Left renal pelvis (tissue), 4 donors: Measurements from ENCODE around the gene RAMP1. TPM values are rescaled to one million over a fixed set of nuclear protein-coding genes. Genes with fewer than 3 reads are reported as not detected.
"Not testable (repeated sequence)": the region's sequence is repeated elsewhere in the genome, so short reads cannot be mapped to it uniquely, and the experiment has no call there.

ENCODE experiments used
- DNase-seq, 4 donors: peaks; one replicate each; pipeline ENCODE4 v3.0.0-alpha.2; 2013; ENCODE audit warnings: low read depth in 4 of 4, low spot score in 3 of 4
- polyA plus RNA-seq, 4 donors: library from polyadenylated mRNA; unstranded; fragments of 120-200 nt; gene quantifications; one replicate each; pipeline ENCODE4 v1.2.1, GENCODE V29; 2013; ENCODE audit not compliant: insufficient read length in 4 of 4

The RAMP1 gene
- polyA plus RNA-seq, 4 donors: 3.2 to 9.3 (median 6.1) TPM

- no peak for DNase-seq
Observed at GRCh38 chr2:237940828-237941227, 81.4 kb downstream of the RAMP1 start.

- DNase-seq: no peak
Observed at GRCh38 chr2:237941239-237941638, 81.8 kb downstream of the RAMP1 start.

DNA sequence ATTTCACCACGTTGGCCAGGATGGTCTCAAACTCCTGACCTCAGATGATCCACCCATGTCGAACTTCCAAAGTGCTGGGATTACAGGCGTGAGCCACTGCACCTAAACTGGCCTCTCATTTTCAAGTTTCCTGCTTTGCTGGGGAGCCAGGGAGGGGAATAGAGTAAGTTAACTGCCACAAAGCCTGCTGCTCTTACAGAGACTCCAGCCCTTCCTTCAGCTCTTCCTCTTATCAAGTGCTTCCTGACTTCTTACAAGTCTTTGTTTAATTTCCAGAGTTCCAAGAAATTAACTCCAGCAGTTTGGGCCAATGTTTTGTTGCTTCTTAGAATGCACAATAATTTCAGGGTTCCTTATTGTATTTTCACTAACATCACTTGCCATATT is 83.1 kb downstream of the RAMP1 start:
- no peak for DNase-seq

GRCh38 chr2:237943395-237944094 is 84.1 kb downstream of the RAMP1 start:
- DNase-seq: no peak

DNA sequence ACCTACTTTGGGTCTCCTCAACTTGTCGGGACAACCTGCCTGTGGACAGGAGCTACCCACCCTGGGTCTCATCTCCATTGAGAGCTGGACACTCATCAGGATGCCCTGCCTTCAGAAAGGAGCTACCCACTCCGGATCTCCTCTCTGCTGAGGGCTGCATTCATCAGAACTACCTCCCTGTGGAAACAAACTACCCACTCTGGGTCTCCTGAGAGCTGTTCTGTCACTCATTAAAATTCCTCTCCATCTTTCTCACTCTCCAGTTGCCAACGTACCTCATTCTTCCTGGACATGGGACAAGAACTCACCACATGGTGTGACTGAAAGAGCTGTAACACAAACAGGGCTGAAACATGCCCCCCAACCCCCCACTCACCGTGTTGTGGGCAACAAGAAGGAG is 84.9 kb downstream of the RAMP1 start:
- DNase-seq: no peak

GRCh38 chr2:237946423-237946822 is 87.0 kb downstream of the RAMP1 start:
- DNase-seq: no peak

- not testable (repeated sequence) for DNase-seq
Observed at GRCh38 chr2:237951354-237951753, 91.9 kb downstream of the RAMP1 start.

GRCh38 chr2:237951878-237952277 is 92.5 kb downstream of the RAMP1 start:
- DNase-seq: no peak

DNA sequence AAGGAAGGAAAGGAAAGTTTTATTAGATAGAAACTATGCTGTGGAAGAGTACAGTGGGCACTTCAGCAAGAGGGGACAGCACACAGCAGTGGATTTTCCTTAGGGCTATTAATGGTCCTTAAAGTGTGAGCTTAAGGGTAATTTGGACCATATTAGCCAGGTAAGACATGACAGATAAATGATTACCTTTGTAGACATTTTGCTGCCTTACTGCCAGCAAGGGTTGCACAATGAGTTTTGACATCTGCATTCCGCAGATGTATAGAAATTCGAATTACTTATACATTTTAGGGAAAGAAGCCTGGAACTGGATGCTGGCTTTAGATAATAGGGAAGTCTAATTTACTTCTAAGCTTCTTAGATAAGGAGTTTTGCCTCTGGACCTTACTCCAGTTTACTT is 93.4 kb downstream of the RAMP1 start:
- DNase-seq: no peak

DNA sequence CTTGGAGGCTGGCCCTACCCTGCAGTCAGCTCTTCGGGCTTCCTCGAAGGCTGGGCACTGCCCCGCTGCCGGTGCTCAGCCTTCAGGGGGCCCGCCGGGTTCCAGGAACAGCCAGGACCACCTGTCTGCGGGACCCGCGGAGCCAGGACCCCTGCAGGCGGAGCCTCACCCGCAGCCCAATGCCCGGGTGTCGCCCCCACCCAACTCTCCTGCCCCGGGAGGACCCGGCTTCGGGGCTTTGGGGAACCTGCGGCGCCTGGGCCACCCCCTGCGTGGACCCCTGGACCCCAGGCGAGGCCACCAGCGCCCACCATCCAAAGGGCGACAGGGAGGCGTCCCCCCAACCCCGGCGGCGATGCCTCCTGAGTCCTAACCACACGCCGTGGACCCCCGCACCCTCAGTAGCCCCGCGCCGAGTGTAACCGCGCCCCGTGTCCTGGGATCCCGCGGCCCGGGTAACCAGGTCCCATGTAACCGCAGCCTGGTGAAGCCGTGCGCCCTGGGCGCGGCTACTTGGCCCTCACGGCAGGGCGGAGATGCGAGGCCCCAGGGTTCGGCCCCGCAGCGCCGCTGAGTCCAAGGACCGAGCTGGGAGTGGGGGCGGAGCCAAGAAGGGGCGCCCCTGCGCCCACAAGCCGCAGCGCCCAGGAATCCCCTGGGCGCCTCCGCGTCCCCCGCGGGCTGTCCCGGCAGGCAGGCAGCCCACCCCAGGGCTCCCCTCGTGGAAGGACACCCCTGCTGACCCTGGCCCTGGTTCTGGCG is 96.4 kb downstream of the RAMP1 start:
- DNase-seq: no peak

DNA sequence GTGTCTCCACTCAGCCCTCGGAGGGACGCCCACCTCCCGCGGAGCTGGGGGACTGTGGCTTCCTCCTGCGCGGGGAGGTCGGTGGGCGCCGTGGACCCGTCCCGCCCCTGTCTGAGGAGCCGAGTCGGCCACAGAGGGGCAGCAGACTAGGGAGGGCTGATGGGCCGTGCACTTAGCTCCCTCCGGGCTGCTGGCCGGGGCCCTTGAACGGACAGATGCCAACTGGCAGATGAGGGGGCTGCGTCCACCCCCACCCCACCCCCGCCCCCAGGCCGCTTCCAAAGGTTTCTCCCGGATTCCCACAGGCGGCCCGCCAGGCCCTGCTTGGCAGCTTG is 96.9 kb downstream of the RAMP1 start:
- DNase-seq: no peak

DNA sequence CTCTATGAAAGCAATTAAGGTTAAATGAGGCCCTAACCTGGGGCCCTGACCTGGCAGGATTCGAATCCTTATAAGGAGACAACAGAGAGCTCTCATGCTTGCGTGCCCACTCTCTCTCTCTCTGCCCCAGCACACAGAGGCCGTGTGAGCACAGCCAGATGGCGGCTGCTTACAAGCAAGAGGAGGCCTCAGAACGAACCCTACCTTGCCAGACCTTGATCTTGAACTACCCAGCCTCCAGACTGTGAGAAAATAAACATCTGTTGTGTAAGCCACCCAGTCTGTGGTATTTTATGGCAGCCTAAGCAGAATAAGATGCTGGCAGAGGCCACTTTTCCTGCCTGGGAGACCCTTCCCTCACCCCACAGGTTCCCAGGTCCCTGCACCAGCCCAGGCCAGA is 102.2 kb downstream of the RAMP1 start:
- no peak for DNase-seq

Other genes with a start within 250 kb of the RAMP1 start
- 100 to 1,000 TPM in 1 of 4 donors, 10 to 100 TPM in 3; 60.2 to 103 (median 84.7) TPM for gene LRRFIP1, start 232.0 kb upstream of the RAMP1 start, polyA plus RNA-seq
- 1 to 10 TPM in 1 of 4 donors, under 1 TPM in 3; 0.32 to 1.6 (median 0.46) TPM for gene RBM44, start 60.8 kb upstream of the RAMP1 start, polyA plus RNA-seq
- 10 to 100 TPM; 40.5 to 50.6 (median 45.8) TPM for gene UBE2F, start 107.4 kb downstream of the RAMP1 start, polyA plus RNA-seq
- gene SCLY, start 201.4 kb downstream of the RAMP1 start, polyA plus RNA-seq: 10 to 100 TPM in 3 of 4 donors, 1 to 10 TPM in 1; 6.7 to 32.9 (median 28.1) TPM
- 1 to 10 TPM in 3 of 4 donors, under 1 TPM in 1; 0.86 to 2.9 (median 1.7) TPM for gene ESPNL, start 240.7 kb downstream of the RAMP1 start, polyA plus RNA-seq